ENCODE data around the gene NME1.

DNA sequence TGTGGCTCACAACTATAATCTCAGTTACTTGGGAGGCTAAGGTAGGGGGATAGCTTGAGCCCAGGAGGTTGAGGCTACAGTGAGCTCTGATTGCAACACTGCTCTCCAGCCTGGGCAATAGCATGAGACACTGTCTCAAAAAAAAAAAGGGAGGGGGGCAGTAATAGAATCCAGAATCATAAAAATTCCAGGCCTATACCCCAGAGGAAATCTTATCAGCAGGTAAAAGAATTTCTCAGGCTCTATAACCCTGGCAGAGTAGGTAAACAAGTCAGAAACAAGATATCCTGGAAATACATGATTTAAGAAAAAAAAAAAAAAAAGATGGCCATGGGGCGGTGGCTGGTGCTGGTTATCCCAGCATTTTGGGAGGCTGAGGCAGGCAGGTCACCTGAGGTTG, 45.6 kb upstream of the NME1 start:
- no peak for TF ChIP-seq CTCF (conservative IDR thresholded peaks at IDR 0.05; ENCODE audit: low read depth, low read length)
- no peak for TF ChIP-seq EZH2phosphoT487 (IDR thresholded peaks at IDR 0.05; ENCODE audit: borderline replicate concordance, low read length)
